Measurements from ENCODE around the gene CCDC81. TPM values are rescaled to one million over a fixed set of nuclear protein-coding genes. Genes with fewer than 3 reads are reported as not detected.
"Not testable (repeated sequence)": the region's sequence is repeated elsewhere in the genome, so short reads cannot be mapped to it uniquely, and the experiment has no call there.

Gene CCDC81
- 0.36 and 2.6 TPM in 2 replicates for total RNA-seq (ENCODE audit: low replicate concordance)

DNA sequence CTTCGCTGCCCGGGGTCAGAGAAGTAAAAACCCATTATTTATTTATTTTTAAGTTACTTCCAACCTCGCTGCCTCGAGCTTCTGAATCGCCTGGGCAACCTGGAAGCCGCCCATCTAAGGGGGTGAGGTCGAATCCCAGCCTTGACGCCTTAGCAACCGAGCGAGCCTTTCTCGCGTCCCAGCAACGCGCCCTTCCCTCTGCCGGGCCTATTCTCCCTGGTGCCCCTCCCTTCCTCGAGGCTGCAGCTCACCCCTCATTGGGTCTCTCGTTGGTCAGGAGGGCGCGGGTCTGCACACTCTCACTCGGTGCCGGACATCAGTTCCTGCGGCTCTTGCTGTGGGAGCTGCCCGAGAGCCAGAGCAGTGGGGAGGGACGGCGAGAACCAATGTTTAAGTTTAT is at the start of gene CCDC81:
TSS of gene CCDC81 (plus strand) at position 302 of the 400 bp plus-strand sequence. CDS start 277 bp downstream, outside the sequence.
- peak; percentile 6 for DNase-seq (ENCODE audit: low read depth)
- TF ChIP-seq, protein P1, sequence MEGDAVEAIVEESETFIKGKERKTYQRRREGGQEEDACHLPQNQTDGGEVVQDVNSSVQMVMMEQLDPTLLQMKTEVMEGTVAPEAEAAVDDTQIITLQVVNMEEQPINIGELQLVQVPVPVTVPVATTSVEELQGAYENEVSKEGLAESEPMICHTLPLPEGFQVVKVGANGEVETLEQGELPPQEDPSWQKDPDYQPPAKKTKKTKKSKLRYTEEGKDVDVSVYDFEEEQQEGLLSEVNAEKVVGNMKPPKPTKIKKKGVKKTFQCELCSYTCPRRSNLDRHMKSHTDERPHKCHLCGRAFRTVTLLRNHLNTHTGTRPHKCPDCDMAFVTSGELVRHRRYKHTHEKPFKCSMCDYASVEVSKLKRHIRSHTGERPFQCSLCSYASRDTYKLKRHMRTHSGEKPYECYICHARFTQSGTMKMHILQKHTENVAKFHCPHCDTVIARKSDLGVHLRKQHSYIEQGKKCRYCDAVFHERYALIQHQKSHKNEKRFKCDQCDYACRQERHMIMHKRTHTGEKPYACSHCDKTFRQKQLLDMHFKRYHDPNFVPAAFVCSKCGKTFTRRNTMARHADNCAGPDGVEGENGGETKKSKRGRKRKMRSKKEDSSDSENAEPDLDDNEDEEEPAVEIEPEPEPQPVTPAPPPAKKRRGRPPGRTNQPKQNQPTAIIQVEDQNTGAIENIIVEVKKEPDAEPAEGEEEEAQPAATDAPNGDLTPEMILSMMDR (IDR thresholded peaks at IDR 0.05; ENCODE audit: insufficient read depth, low read length), result no peak
- H3K4me3 ChIP-seq (ENCODE audit: low read depth, low read length), result peak within 1 kb of the TSS; percentile 32

DNA sequence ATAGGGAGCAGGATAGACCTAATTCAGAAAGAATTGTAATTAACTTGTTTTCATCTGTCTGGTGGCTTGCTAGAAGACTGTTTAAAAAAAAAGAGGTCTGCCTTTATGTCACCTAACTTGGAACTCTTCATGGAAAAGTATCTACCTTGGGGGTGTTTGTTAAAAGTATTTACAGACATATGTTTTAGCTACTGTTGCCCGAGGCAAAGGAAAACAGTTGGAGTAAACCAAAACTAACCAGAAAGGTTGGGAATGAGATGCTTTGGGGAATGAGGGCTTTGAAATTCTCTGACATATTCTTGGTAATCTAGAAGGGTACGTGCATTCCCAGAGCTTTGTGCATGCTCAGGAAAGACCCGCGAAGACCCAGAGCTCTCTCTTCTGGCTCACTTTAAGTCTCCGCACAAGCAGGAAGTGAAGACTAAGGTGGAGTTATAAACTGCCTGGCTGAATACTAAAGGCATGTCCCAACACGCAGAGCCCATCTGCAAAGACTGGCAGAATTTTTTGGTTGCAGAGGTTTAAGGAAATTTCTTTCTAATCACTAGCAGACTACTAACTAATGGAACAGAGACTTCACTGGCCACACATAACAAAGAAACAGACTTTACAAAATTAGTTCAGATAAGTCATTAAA is 39.4 kb upstream of the CCDC81 start:
- H3K4me3 ChIP-seq (ENCODE audit: low read depth, low read length), result no peak overlapping the region
- TF ChIP-seq, protein P1 (IDR thresholded peaks at IDR 0.05; ENCODE audit: insufficient read depth, low read length), result no peak
- DNase-seq (ENCODE audit: low read depth), result no peak

DNA sequence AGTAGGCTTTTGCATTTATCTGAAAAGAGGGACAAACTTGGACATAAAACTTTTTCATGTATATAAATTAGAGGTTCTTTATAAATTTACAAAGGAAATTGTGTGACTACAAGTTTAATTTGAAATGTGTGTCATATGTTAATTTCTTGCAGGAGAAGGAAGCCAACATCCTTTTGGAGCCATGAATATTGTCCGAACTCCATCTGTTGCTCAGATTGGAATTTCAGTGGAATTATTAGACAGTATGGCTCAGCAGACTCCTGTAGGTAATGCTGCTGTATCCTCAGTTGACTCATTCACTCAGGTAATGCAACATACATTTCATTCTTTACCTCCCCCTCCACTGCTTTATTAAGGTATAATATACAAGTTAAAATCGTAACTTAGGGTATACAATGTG is 37.5 kb upstream of the CCDC81 start:
- TF ChIP-seq, protein P1 (IDR thresholded peaks at IDR 0.05; ENCODE audit: insufficient read depth, low read length), result no peak
- no peak for DNase-seq (ENCODE audit: low read depth)
- H3K4me3 ChIP-seq (ENCODE audit: low read depth, low read length), result no peak overlapping the region

DNA sequence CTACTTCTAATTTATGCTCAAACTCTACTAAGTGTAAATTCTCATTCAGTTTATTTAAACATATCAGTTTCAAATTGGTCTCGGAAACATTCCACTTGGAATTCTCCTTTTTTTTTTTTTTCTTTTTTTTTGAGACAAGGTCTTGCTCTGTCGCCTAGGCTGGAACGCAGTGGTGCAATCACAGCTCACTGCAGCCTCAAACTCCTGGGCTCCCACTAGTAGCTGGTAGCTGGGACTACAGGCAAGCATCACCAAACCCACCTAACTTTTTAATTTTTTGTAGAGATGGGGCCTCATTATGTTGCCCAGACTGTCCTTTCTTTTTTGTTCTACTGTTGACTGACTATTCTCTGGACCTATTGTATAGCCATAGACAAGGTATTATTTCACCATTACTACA is 33.3 kb upstream of the CCDC81 start:
- H3K4me3 ChIP-seq (ENCODE audit: low read depth, low read length), result no peak overlapping the region
- DNase-seq (ENCODE audit: low read depth), result no peak
- TF ChIP-seq, protein P1 (IDR thresholded peaks at IDR 0.05; ENCODE audit: insufficient read depth, low read length), result no peak

DNA sequence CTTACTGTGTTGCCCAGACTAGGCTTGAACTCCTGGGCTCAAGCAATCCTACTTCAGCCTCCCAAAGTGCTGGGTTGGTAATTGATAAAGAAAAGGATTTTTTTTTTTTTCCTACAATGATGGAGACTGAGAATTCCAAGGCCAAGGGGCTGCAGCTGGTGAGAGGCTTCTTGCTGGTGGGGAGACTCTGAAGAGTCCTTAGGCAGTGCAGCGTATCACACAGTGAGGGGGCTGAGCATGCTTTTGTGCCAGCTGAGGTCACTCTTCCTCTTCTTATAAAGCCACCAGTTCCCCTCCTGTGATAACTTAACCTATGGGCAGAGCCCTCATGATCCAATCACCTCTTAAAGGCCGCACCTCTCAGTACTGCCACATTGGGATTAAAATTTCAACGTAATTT is 28.2 kb upstream of the CCDC81 start:
- TF ChIP-seq, protein P1 (IDR thresholded peaks at IDR 0.05; ENCODE audit: insufficient read depth, low read length), result no peak
- no peak overlapping the region for H3K4me3 ChIP-seq (ENCODE audit: low read depth, low read length)
- DNase-seq (ENCODE audit: low read depth), result no peak

DNA sequence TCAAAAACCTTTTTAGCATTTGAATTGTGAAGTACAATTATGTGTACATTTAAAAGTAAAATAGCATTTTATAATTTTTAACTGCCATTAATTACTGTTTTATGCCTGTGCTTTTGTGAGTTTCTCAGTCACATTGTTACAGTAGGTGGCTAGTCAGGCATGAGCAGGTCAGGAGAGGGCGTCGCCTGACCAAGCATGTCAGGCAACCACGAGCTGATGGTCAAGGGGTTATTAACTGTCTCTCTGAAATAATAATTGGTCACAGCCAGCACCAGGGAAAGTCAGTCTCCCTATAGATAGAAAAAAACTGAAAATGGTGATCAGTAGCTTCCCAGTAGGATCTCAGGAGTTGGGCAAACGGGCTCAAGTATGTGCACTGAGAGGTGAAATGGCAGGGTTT is 19.4 kb upstream of the CCDC81 start:
- TF ChIP-seq, protein P1 (IDR thresholded peaks at IDR 0.05; ENCODE audit: insufficient read depth, low read length), result no peak
- DNase-seq (ENCODE audit: low read depth), result no peak
- H3K4me3 ChIP-seq (ENCODE audit: low read depth, low read length), result no peak overlapping the region

DNA sequence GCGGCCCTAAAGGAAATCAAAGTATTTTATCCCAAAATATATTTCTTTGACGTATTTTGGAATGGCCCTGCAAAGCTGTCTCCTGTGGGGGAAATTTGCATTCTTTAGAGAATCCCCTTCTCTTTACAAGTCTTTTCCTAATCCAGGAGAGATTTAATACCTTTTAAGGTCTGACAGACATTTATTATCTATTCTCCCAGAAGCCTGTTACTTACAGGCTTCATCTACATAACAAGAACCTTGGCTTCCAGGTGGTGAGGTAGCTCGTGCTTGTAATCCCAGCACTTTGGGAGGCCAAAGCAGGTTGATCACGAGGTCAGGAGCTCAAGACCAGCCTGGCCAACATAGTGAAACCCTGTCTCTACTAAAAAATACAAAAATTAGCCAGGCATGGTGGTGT is 17.3 kb upstream of the CCDC81 start:
- DNase-seq (ENCODE audit: low read depth); H3K4me3 ChIP-seq (ENCODE audit: low read depth, low read length): not testable (repeated sequence)

Data from fibroblast of the aortic adventitia (primary cell).